Stimulated activated CD8-positive, alpha-beta memory T cell treated with anti-CD3 and anti-CD28 coated beads, Interleukin-2, amount 100 ng/mL, for 1 hour (primary cell): Measurements from ENCODE around the gene IP6K1.
A peak's percentile ranks its signal among the peaks of the same experiment; 100 is the strongest.
"Not testable (repeated sequence)": the region's sequence is repeated elsewhere in the genome, so short reads cannot be mapped to it uniquely, and the experiment has no call there.

Source experiments
- DNase-seq, 2 donors: peaks; one replicate each; pipeline ENCODE4 v3.0.0-alpha.2; 2020; ENCODE audit warnings: low read depth in 2 of 2

The IP6K1 gene

DNA sequence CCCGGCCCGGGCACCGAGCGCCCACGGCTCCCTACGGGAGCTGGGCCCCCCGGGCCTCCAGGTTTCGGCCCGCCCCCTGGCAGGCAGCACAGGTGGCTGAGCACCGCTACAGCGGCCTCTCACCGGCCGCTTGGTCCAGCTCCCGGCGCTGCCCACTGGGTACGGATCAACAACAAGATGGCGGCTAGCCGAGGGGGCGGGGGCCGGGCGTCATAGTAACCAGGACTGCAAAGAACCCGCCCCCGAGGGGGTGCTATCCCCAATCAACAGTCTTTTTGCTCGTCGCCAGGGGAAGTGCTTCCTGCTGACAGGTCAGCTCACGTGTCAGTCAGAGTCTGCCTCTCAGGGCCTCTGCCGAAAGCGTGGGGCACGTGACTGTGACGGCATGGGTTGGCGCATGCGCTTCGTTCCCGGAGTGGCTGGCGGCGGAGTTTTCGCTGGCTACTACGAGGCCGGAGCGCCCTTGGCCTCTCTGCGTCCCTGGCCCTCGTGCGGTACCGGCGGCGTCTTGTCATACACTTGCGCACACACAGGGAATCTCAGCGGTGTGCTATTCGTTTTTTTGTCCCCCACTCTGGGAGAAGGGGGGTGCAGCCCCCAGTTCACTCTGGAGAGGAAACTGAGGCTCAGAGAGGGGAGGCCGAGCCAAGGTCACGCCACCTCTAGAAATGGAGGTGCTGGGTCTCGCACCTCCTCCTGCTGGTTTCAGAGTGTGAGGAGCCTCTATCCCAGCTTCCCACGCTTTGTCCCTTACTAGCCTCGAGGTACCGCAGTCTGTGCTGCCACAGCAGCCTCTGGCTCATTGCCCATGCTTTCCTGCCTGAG, at the start of gene IP6K1:
Gene IP6K1 (minus strand): TSS at position 186 of the 825 bp plus-strand sequence. CDS start 38,502 bp downstream, outside the sequence.
- peak; percentile 98 to 99 for DNase-seq

DNA sequence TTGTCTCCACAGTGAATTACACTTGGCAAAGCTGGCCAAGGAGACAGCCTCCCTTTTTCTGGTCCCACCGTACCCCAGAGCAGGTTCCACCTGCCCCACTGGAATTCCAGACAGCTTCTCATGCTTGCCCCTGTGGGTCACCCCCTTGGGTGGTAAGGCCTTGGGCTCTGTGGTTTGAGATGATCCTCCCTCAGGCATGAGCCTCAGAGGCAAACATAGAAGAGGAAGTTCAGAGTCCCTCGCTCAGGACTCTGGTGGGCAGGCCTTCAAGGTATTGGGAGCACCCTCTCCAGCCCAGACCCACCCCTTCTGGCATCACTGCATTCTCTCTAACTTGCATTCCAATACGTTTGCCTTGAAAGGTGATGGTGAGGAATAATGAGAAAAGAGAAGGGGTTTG, 45.0 kb upstream of the IP6K1 start:
- no peak for DNase-seq

DNA sequence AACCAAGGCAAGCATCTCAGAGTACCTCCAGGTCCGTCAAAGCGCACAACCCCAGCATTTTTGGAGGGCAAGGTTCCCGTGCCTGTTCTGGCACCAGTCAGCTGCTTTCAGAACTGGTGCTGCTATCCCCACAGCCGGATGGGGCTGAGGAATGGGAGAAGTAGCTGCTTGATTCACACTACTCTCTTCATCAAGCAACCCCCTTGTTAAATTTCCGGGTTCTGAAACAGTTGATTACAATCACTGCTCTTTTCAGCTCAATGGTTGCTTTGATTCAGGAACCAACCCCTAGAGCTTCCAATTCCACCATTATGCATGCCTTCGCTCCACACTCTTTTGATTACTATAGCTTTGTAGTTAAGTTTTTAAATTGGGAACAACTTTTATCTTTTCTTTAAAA, 39.7 kb upstream of the IP6K1 start:
- no peak for DNase-seq

DNA sequence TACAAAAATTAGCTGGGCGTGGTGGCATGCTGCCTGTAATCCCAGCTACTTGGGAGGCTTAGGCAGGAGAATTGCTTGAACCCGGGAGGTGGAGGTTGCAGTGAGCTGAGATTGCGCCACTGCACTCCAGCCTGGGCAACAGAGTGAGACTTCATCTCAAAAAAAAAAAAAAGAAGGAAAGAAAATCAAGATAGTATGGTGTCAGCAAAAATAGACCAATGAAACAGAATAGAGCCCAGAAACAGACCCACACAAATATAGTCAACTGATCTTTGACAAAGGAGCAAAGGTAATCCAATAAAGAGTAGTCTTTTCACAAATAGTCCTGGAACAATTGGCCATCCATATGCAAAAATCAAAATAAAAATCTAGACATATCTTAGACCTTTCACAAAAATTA, 36.8 kb upstream of the IP6K1 start:
- not testable (repeated sequence) for DNase-seq

DNA sequence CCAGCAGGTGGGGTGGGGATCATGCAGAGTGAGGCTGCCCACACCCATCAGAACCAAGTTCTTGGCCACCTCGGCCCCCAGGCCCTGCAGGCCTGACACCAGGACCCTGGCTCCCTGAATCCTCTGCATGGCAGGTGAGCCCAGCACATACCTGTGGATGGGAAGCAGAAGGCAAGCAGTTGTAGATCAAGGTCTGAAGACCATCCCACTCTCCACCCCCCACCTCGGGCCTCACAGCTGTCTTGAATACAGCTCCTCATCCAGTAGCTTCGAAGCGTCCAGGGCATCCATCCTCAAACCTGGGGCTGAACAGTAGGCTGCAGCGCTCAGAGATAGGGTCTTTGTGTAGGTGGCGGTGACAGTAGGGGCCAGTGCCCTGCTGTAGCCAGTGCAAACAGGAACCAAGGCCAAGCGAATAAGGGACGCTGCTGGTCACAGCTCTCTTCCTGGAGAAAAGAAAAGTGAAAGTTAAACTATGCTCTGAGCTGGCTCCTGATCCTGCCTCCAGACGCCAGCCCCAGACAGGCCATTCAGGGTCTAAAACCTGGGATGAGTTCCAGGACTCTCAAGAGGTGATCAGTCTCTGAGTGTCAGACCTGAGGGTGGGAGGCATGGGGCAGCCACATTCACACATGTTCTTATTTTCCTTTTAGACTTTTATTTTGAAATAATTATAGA, 27.3 kb upstream of the IP6K1 start, which contains the start of gene UBA7:
Gene UBA7 (minus strand): TSS at position 457 of the 678 bp plus-strand sequence. CDS start 166 bp downstream, at position 291.
- no peak for DNase-seq

DNA sequence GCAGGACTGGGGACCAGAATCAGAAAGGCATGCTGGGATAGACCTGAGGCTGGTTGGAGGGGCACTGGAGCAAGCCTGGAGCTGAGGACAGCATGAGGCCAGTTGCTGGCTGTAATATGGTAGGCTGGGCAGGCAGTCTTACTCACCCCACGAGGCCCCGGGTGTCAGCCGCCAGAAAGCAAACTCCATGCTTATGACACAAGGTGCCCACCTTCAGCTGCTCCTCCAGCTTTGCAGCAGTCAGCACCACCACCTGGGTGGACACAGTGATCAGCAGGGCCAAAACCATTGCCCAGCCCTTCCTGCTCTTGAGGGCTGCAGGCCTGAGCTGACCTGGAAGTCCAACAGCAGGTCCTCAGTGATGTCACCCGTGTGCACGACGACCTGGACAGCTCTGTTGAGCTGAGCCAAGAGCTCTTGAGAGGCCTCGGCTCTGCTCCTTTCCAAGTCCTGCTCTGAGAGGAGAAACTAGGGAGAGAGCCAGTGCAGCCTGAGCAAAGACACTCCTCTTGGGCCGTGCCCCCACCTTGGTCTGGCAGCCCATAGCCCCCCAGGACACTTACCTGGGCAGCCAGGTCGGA, 26.7 kb upstream of the IP6K1 start:
- DNase-seq = no peak

DNA sequence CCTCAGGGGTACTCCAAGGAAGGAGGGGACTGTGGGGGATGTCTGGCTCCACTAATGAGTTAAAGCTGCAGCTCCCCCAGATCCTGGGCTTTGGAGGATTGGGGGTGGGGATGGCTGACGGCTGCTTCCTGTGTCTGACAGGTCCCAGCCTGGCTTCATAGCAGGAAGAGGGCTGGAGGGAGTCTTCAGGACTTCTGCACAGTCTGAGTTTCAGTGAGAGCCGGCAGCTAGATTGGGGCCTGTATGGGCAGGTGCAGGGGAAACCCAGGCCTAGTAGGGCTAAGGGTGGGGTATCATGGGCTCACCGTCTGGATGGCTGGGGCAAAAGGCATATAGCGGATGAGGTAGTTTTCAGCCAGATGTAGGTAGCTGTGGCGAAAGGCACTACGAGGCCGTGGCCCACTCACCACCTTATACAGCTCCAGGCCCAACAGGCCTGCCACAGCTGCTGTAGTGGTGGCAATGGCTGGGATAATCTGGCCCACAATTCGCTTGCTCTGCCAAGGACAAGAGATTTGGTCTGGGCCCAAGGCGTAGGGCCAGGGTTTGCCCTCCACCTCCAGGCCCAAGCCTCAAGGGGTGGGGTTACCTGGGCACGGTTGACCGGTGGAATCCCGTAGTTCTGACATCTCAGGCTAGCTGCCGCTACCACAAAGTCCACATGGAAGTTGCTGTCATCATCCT, 21.2 kb upstream of the IP6K1 start:
- DNase-seq = no peak

DNA sequence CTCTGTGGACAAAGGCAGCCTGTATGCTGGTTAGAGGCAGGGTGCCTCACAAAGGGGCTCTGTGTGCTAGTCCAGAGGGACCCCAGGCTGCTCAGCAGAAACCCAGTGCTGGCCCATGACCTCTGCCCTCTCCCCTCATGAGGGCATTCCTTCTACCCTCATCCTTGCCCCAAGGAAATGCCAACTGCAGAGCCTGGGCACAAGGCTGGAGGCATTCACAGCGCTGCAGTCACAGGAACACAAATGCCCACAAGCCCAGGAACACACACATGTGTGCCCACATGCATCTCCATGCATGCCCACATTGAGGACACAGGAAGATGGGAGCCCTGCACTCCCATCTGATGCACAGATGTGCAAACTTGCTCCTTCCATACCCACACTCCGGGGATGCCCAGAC, 20.5 kb upstream of the IP6K1 start:
- no peak for DNase-seq

DNA sequence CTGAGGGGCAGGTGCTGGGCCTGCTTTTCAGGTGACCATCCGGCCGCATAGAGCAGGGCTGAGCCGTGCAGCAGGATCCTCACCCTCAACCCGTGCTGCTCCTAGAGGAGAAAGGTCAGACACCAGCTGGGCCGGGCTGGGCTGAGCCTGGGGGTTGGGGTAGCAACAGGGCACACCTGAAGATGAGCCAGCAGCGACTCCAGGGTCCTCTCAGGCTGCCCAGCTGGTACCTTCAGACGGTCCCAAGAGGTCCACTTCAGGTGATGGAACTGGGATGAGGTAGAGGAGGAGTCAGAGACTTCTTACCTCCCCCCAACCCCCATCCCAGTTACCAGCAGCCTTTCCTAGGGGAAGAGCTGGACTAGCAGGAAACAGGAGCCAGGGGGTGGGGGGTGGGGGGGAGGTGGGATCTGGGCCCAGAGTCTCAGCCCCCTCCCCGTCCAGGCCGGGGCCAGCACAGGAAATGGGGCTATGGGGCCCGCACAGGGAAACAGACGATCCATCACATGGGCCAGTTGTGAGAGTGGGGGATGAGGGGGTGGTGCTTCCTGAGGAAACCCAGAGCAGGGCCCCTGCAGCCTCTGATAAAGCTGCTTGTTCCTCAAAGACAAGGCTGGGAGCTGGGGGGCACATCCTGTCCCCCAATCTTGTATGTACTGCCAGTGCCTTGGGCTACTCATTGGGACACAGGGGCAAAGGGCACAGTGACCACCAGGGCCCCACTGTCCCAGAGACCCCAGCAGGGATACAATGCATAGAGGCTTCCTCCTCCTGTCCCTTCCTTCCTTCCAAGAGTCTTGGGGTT, 19.8 kb upstream of the IP6K1 start:
- no peak for DNase-seq

DNA sequence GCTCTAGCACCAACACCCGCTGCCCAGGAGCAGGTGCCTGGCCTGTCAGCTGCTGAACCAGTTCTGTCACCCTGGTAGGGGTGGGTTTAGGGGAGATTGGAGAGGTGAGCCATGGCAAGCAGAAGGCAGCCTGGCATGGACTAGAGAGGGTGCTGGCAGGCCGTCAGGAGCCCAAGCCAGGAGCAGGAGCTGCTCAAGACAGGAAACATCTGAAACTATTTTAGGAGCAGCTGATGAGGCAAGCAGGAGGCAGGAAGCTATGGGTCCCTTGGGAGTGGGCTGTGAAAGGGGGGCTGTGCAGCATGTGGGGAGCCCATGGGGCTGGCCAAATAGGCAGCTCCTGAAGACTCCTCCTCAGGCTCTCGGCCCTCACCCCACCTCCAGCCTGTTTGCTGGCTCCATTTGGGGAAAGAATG, 19.0 kb upstream of the IP6K1 start:
- no peak for DNase-seq

DNA sequence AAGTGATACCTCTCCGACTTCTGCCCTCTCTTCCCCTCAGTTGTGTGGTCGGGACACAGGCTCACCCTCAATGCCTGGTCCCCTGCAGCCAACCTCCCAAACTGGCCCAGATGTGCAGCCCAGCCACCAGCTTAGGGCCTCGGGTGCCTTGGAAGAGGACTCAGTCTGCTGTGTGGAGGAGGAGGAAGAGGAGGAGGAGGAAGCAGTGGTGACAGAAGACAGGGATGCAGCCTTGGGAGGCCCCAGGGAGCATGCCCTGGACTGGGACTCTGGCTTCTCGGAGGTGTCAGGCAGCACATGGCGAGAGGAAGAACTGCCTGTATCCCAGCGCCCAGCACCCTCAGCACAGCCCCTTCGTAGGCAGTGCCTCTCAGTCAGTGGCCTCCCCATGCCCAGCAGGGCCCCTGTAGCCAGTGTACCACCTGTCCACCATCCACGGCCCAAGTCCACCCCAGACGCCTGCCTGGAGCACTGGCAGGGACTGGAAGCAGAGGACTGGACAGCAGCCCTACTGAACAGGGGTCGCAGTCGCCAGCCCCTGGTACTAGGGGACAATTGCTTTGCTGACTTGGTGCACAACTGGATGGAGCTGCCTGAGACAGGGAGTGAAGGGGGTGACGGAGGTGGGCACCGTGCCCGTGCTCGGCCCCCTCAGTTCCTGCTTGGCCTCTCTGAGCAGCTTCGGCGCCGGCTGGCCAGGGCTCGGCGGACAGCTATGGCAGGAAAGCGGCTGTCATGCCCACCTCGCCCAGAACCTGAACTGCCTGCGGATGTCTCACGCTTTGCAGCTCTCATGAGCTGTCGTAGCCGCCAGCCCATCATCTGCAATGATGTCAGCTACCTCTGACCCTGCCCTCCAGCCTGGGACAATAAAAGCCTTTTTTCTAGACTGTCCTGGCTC, 18.0 kb upstream of the IP6K1 start:
- no peak for DNase-seq

DNA sequence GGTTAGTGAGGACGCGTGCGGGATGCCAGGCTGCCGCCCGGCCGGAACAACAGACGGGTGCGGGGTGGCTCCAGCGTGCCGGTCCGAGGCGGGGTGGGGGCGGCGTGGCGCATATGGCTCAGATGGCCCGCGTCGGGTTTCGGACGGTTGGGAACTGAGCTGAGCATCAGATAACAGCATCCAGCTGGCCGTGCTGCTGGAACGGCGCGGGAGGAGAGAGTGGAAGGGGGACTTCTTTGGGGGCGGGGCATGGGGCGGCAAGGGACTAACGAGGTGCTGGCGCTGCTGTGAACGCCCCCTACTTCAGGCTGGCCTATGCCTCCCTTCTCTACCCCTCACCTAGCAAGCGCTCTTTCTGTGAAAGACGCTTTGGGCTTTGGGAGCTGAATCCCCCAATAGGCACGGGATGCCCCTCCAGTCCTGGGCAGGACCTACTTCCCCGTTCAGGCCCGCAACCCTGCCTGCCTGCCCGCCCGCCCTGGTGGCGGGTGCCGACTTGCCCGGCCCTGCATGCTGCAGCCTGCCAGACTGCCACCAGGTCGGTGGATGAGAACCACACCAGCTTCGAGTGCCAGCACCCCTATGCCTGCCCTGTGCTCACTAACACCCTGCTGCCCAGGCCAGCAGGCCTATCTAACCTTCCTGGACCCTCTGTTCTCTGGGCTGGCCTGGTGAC, 17.3 kb upstream of the IP6K1 start:
- DNase-seq = no peak

DNA sequence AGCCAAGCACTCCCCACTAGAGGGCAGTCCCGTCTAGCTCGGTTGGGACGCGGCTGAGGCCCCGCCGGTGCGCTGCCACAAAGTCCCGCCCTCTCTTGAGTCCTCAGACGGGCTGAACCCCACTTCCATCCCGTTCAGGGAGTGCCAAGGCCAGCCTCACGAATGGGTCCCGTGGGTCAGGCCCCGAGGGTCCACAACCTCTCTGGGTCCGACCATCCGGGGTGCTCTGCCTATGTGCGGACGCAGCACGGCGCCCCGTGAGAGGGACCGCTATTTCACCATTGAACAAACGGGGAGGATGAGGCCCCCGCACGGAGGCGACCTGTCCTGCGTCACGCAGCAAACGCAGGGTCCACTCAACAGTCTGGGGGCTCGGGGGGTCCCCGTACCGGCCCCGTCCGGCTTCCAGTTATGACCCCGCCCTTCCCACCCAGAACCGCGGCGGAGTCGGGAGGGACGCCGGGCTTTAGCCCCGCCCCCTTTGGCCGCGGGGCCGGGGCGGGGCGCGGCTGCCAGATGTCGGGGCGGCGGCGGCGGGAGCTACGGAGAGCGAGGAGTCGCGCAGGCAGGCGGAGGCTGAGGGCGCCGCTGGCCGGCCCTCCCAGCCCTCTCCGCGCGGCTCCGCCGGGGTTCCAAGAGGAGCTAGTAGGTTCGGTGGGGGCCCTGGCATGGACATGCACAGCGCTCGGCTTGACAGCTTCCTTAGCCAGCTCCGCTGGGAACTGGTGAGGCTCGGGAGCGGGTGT, 16.6 kb upstream of the IP6K1 start, which contains the start of gene INKA1:
Gene INKA1 (plus strand): TSS at position 543 of the 746 bp plus-strand sequence. CDS start 132 bp downstream, at position 675.
- peak; percentile 67 to 81 for DNase-seq

DNA sequence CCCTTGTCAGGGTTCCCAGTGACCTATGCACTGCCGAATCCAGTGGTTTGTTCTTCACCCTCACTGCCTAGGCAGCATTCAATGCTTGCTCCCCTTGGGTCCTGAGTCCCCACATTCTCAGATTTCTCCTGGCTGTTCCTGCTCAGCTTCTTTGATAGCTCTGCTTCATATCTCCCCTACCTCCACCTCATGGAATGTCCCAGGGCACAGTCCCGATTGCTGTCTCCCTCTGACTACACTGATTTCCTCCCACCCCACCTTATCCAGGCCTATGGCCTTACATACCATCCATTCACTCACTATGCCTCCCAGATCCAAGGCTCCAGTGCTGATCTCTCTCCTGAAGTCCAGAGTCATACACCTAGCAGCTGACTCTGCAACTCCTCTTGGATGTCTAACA, 14.8 kb upstream of the IP6K1 start:
- no peak for DNase-seq

DNA sequence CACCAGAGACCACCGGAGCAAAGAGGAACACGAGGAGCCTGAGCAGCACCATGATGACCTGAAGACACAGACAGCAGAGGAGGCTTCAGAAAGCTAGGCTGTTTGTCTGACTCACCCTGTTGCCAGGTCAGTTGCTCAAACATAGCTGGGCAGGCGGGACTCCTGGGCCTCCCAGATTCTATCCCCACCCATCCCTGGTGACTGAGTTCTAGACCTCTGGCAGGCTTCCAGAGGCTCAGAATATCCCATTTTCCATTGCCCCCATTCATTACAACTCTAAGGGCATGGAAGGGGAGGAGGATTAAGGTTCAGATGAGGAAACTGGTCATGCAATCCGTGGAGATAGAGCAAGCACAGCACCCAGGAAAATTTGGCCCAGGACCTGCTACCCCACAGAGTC, 13.4 kb upstream of the IP6K1 start, which contains the start of gene CDHR4:
Gene CDHR4 (minus strand): TSS at position 113 of the 400 bp plus-strand sequence. CDS start 61 bp downstream, at position 52.
- no peak for DNase-seq

DNA sequence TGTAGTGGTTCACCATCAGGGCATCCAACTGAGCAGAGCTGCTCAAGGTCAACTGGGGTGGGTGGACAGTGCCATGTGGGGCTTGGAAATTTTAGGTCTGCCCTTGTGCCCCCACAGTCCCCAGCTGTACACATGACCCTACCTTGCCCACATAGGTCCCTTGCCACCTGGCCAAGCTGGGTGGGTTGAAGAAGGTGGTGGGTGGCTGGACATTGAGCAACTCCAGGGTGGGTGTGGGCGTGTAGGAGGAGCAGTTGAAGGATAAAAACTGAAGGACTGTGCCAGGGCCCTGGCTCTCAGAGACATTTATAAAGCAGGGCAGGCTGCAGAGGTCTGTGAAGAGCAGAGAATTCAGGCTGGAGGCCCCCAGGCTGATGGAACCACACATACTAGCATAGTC, 12.8 kb upstream of the IP6K1 start:
- no peak for DNase-seq

DNA sequence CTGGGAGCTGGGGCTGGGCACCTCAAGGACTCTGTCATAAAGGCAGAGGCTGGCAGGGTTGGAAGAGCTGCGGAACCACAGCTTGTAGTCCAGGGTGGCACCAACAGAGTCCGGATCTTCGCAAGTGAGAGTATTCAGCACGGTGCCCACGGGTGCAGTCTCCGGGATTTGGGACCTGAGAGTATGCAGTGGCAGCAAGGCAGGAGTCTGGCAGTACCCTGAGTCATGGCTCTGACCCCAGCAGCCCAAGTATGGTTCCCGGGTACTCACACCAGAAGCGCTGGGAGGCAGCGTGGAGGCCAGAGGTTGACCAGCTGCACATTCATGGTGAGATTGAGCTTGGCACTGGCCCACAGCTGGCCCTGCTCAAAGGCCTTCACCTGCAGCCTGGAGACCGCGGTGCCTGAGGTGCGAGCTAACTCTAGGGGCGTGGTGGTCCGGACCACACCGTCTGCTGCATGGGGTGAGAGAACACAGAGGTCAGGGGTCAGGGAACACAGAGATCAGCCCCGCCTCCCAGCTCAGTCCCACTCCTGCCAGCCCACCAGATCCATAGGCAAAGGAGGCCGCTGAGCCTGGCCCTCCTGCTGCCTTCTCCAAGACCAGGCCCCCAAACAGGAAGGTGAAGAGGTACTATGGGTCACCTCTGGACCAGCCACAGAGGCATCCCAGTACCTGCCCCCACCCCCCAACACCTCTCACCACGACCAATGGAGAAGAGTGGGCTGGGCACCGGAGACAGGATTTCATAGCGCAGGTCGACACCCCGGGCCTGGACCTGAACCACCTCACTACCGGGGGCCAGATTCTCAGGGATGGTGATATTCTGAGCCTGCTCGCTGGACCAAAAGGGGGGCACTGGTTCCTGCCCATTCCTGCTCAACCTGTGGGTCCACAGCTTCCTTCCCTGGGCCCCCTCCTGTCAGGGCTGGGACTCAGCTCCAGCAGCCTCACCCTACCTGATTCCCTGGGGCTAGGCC, 8.9 kb upstream of the IP6K1 start:
- DNase-seq = no peak
